Colonic mucosa (tissue), 4 donors: ENCODE data around the gene CHRNG. TPM values are rescaled to one million over a fixed set of nuclear protein-coding genes. Genes with fewer than 3 reads are reported as not detected.

Experiments
- DNase-seq: peaks from one replicate; pipeline ENCODE4 v3.0.0-alpha.2; 2020
- H3K27ac ChIP-seq: fragments of 200-600 bp; one replicate; pipeline ENCODE4 v1.8.0; 2021
- H3K27me3 ChIP-seq: fragments of 200-600 bp; one replicate; pipeline ENCODE4 v1.8.0; 2021
- H3K36me3 ChIP-seq: fragments of 200-600 bp; one replicate; pipeline ENCODE4 v1.8.0; 2021
- H3K4me1 ChIP-seq: fragments of 200-600 bp; one replicate; pipeline ENCODE4 v1.8.0; 2021; ENCODE audit warnings: mild to moderate bottlenecking
- H3K4me3 ChIP-seq: fragments of 200-600 bp; one replicate; pipeline ENCODE4 v1.8.0; 2021
- H3K9ac ChIP-seq, 2 donors: one replicate each; pipeline ENCODE4 v1.7.0; 2013; ENCODE audit warnings: control low read depth in 2 of 2, low read depth in 2 of 2, low read length in 2 of 2
- H3K9me3 ChIP-seq: fragments of 200-600 bp; one replicate; pipeline ENCODE4 v1.8.0; 2021
- CTCF ChIP-seq: fragments of 200-600 bp; IDR thresholded peaks from one replicate; pipeline ENCODE4 v1.8.0; 2022; ENCODE audit warnings: antibody characterized with exemption, mild to moderate bottlenecking
- intact Hi-C: fragments of 100-400 bp; cut with DNase I; formaldehyde crosslinking; loops from one replicate; pipeline ENCODE4 v1.14.1; 2022
- total RNA-seq, 2 donors: library from RNA; stranded (reverse); fragmentation: NEBNext Ultra II Directional in 1 of 2; extraction: Animal tissue kit (Norgen Biotek cat#: 25700) in 1 of 2; gene quantifications; one replicate each; pipeline ENCODE4 v1.2.1, GENCODE V29; 2021
- donor health status: healthy.
- donor health status: DM: no; HTN: no; CAD: no.
- donor health status: DM: no; HTN: no; CAD: no.

Gene CHRNG
- total RNA-seq, 2 donors from 2014 or later, result not detected

GRCh38 chr2:232521959-232522622 is 17.4 kb upstream of the CHRNG start:
- Histone ChIP-seq H3K27ac (no peak overlapping the region), H3K27me3 (peaks cover 40% of the 10 kb centered on the region), H3K36me3 (no peaks in the 10 kb centered on the region), H3K9ac (no peak overlapping the region), H3K9me3 (no peaks in the 10 kb centered on the region), H3K4me1 (peaks cover 3% of the 10 kb centered on the region), H3K4me3 (no peak overlapping the region)
- DNase-seq, result peak; percentile 57
- intact Hi-C loops, result loop anchor here (2.0 kb wide), 1 partner anchor 75 kb away; no protein-coding TSS in a partner anchor
- TF ChIP-seq CTCF, result peak; percentile 84

- Histone ChIP-seq H3K4me1 (peaks cover 3% of the 10 kb centered on the region), H3K36me3 (no peaks in the 10 kb centered on the region), H3K27ac (no peak overlapping the region), H3K9ac (no peak overlapping the region), H3K27me3 (peaks cover 40% of the 10 kb centered on the region), H3K4me3 (no peak overlapping the region), H3K9me3 (no peaks in the 10 kb centered on the region)
- no peak for DNase-seq
- intact Hi-C loops, result no loop called here
- no peak for TF ChIP-seq CTCF
Observed at GRCh38 chr2:232522623-232523401, 16.7 kb upstream of the CHRNG start.

- Histone ChIP-seq H3K4me1 (peaks cover 3% of the 10 kb centered on the region), H3K27me3 (peaks cover 40% of the 10 kb centered on the region), H3K9ac (no peak overlapping the region), H3K27ac (no peak overlapping the region), H3K9me3 (no peaks in the 10 kb centered on the region), H3K36me3 (no peaks in the 10 kb centered on the region), H3K4me3 (no peak overlapping the region)
- no peak for DNase-seq
- intact Hi-C loops, result no loop called here
- no peak for TF ChIP-seq CTCF
Observed at GRCh38 chr2:232523402-232523681, 16.1 kb upstream of the CHRNG start.

- Histone ChIP-seq H3K27ac (no peak overlapping the region), H3K9ac (no peak overlapping the region), H3K4me1 (peaks cover 3% of the 10 kb centered on the region), H3K36me3 (no peaks in the 10 kb centered on the region), H3K4me3 (peak overlapping the region; percentile 10), H3K9me3 (no peaks in the 10 kb centered on the region), H3K27me3 (peaks cover 40% of the 10 kb centered on the region)
- DNase-seq, result peak; percentile 41
- intact Hi-C loops, result no loop called here
- TF ChIP-seq CTCF, result no peak
Observed at GRCh38 chr2:232523682-232524597, 15.6 kb upstream of the CHRNG start.

GRCh38 chr2:232524771-232525170 is 14.7 kb upstream of the CHRNG start:
- Histone ChIP-seq H3K4me3 (no peak overlapping the region), H3K9ac (no peak overlapping the region), H3K36me3 (no peaks in the 10 kb centered on the region), H3K27ac (no peak overlapping the region), H3K9me3 (no peaks in the 10 kb centered on the region), H3K27me3 (peaks cover 40% of the 10 kb centered on the region), H3K4me1 (peaks cover 3% of the 10 kb centered on the region)
- TF ChIP-seq CTCF, result no peak
- intact Hi-C loops, result no loop called here
- no peak for DNase-seq
